ENCODE measurements around the gene SELENOO.
"Not testable (repeated sequence)": the region's sequence is repeated elsewhere in the genome, so short reads cannot be mapped to it uniquely, and the experiment has no call there.

The SELENOO gene, protein sequence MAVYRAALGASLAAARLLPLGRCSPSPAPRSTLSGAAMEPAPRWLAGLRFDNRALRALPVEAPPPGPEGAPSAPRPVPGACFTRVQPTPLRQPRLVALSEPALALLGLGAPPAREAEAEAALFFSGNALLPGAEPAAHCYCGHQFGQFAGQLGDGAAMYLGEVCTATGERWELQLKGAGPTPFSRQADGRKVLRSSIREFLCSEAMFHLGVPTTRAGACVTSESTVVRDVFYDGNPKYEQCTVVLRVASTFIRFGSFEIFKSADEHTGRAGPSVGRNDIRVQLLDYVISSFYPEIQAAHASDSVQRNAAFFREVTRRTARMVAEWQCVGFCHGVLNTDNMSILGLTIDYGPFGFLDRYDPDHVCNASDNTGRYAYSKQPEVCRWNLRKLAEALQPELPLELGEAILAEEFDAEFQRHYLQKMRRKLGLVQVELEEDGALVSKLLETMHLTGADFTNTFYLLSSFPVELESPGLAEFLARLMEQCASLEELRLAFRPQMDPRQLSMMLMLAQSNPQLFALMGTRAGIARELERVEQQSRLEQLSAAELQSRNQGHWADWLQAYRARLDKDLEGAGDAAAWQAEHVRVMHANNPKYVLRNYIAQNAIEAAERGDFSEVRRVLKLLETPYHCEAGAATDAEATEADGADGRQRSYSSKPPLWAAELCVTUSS

DNA sequence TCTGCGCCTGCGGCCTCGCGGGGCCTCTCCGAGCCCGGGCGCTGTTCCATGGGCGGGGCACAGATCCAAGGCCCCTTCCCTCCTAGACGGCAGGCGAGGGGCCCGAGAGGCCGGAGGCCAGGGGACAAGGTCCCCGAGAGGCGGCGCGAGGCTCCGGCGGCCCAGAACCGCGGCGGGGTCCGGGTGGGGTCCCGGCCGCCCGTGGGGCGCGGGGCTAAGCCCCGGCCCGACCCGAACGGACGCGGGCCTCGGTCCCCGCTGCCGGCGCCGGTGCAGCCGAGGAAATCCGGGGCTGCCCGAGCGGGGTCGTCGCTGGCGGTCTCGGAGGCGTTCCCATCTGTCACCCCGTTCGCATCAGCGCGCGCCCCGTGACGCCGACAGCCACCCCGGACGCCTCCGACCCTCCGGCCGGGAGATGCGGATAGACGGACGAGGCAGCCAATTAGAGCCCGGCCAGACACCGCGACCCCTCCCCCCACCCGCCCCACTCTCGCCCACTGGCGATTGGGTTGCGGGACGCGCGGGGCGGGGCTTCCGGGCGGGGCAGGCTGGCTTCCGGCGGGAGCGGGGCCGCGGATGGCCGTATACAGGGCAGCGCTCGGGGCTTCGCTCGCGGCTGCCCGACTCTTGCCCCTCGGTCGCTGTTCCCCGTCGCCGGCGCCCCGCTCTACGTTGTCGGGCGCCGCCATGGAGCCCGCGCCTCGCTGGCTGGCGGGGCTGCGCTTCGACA, at the start of gene SELENOO:
Gene SELENOO, plus strand, starts transcription at position 551 of the 730 bp plus-strand sequence. Its CDS starts 26 bp downstream, at position 577.
- H3K4me3 ChIP-seq (ENCODE audit: low read length) = peak within 1 kb of the TSS; percentile 85
- no peak for TF ChIP-seq ZNF274 (IDR thresholded peaks at IDR 0.05; ENCODE audit: low read depth, low read length)

DNA sequence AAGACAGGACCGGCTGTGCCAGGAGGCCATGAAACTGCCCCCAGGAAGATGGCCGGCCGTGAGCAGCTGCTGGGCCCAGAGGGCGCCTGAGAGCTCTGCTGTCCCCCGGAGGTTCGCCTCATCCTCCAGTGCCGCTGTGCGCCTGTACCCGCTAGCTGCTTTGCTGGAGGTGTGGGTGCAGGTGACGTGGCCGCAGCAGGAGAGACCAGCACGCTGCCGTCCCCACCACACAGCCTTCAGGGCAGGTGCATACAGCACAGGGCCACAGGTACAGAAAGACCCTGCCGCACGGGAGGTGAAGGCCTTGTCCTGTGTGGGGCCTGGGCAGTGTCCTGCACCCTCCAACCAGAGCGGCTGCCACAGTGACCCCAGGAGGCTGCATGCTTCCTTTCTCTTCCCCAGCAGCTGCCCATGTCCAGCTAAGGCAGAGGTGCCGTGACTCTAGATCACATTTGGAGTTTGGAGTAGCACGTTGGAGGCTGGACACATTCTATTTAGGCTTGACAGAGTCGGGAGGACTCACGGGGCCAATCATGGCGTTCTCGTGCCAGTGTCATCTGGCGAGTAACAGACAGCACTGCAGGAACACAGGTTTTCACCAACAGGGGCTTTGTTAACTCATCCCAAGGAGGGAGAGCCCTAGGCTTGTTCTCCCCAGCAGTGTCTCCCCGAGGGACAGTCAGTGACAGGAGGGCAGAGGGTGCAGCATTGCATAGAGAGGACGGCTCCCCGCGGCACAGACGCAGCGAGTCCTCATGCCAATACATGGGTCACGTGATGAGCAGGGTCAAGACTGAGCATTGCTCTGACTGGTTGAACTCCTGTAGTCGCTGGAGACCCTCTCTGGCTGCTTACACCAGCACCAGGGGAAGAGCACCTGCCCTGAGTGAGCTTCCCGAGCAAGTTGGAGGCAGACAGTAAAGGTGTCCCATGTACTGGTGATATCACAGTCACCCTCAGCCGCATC, 49.0 kb upstream of the SELENOO start:
- H3K4me3 ChIP-seq (ENCODE audit: low read length) = no peak overlapping the region
- TF ChIP-seq ZNF274 (IDR thresholded peaks at IDR 0.05; ENCODE audit: low read depth, low read length) = no peak

DNA sequence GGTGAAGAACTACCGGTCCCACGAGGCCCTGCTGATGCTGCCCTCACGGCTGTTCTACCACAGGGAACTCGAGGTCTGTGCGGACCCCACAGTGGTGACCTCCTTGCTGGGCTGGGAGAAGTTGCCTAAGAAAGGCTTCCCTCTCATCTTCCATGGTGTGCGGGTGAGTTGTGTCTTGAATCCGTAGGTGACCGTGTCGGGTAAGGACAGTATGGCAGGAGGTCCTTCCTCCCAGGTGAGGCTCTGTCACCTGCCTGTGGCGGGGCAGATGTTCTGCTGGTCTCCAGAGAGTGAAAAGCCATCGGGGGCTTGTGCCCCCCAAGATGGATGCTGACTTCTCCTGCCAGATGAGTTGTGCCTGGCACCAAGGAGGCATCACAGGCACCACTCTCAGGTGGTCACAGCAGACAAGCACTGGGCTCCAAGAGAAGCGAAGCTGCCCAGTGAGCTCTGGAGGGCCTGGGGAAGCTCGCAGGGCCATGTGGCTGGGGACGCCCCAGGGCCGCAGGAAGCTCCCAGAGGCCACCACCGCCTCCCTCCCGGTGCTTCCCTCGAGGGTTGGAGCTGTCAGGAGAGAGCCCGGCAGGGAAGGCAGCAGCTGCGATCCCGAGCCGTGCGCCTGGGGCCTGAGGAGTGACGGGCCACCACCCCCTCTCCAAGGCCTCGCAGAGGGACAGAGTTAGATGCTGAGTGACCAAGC, 47.6 kb upstream of the SELENOO start:
- H3K4me3 ChIP-seq (ENCODE audit: low read length) = no peak overlapping the region
- TF ChIP-seq ZNF274 (IDR thresholded peaks at IDR 0.05; ENCODE audit: low read depth, low read length) = no peak

DNA sequence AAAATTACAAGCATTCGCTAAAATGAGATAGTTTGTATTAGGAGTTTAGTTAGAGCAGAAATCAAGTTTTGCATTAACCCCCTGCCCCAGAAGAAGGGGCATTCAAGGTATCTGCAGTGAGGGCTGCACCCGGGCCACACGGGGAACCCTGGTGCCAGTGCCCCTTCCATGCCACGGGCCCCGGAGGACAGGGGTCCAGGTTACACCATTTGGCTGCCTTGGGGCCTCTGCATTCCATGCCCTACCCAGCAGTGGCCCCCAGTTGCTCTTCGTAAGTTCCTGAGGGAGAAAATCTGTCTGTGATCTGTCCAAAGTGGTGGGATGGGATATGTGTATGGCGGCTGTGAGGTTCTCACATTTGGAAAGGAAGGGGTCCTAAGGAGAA, 47.1 kb upstream of the SELENOO start:
- no peak overlapping the region for H3K4me3 ChIP-seq (ENCODE audit: low read length)
- no peak for TF ChIP-seq ZNF274 (IDR thresholded peaks at IDR 0.05; ENCODE audit: low read depth, low read length)

DNA sequence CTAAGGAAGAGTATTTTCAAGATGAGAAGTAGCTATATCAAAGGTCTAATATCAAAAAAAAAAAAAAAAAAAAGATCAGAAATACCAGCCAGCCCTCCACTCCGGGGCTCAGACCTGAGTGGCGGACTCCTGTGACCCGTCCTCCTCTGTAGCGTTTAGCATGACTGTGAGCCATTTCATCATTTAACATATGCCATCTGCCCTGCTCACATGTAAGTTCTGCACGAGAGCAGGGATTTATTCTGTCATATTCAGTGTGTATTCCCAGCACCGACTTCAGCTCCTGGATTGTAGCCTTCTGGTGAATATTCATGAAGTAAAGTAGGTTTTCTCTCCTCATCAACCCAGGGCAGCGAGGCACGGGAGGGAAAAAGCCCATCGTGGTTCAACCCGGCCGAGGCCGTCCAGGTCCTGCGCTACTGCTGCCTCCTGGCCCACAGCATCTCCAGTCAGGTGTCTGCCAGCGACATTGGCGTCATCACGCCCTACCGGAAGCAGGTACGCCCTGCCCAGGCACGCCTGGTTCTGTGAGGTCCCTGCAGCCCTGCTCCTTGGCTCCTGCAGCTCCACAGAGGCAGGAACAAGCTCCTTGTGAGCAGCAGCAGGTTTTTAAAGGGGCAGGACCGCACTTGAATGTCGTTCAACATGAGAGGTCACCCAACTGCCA, 43.0 kb upstream of the SELENOO start:
- no peak for TF ChIP-seq ZNF274 (IDR thresholded peaks at IDR 0.05; ENCODE audit: low read depth, low read length)

DNA sequence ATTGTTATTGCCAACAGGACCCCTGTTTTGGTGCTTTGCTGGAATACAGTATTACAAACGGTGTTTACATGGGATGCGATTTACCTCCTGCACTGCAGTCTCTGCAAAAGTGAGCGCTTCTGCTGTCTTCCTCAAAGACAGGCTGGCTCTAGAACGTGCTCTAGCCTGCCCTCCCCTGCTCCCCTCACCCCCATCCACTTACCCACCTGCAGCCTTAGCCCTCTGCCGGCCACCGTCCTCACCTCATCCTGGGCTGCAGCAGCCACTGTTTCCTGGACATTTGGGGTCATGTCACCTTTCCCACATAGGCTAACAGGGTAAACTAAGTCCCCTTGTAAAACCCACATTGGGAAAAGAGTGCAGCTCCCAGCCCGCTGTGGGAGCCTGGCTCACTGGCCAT, 39.9 kb upstream of the SELENOO start:
- H3K4me3 ChIP-seq (ENCODE audit: low read length) = no peak overlapping the region
- no peak for TF ChIP-seq ZNF274 (IDR thresholded peaks at IDR 0.05; ENCODE audit: low read depth, low read length)

More for the DNA sequence above, 43.0 kb upstream of the SELENOO start:
- H3K4me3 ChIP-seq (ENCODE audit: low read length) = no peak overlapping the region

DNA sequence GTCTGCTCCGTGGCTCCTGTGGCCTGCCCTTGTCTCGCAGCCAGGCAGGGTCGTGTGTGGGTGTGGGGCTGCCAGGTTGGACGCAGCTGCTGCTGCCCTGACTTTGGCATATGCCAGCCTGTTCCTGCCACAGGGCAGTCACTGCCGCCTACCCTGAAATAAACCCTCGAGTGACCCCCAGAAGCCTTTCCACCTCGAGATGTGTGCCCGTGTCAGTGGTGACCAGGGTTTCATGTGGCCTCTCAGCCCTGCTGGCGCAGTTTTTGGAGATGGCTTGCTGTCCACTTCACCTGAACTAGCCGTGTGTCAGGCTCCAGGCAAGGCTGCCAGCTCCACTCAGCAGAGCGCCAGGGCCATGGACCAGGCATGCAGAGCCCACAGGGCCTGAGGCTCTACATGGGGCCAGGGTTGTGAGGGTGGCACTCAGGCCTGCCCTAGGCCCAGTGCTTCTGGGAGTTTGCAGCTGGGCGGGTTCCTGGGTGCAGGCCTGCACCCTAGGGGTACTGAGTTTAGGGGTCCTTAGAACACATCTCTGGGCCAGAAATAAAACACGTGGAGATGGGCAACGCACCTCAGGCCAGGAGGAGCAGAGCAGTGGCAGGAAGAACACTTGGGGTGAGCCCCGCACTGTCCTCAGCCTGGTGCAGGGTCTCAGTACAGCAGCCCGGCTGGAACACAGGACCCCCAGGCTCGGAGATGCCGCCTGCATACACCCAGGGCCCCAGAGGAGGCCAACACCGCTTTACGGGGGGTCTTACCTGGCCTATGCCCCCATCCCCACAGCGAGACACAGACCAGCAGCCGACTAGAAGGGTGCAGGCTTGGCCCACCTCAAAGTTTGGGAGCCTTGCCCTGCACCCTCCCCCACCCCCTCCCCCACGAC, 39.1 kb upstream of the SELENOO start:
- TF ChIP-seq ZNF274 (IDR thresholded peaks at IDR 0.05; ENCODE audit: low read depth, low read length) = no peak

DNA sequence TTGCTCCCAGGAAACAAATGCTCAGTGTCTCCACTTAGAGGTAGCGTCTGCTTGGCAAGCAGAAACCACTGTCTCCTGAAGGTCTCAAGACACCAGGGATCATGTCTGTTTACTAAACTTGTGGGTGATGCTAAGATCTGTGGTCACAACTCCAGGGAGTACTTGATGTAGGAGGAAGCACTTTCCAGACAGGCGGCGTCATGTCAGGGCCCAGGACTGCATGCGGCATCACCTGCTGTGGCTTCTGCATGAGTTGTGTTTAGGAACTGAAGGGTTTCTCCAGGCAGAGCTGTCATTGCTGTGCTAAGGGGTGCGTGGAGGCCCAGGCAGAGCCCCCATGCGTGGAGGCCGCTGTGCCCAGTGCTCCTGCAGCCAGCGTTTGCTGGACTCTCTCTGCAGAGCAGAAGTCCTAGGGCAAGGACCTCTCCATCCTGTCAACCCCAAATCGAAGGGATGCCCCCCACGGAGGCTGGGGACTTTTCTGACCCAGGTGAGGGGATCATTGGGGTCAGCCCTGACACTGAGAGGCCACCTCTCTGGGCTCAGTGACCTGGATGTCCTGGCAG, 38.3 kb upstream of the SELENOO start:
- no peak for TF ChIP-seq ZNF274 (IDR thresholded peaks at IDR 0.05; ENCODE audit: low read depth, low read length)
- H3K4me3 ChIP-seq (ENCODE audit: low read length) = no peak overlapping the region

More for the DNA sequence above, 39.1 kb upstream of the SELENOO start:
- no peak overlapping the region for H3K4me3 ChIP-seq (ENCODE audit: low read length)

DNA sequence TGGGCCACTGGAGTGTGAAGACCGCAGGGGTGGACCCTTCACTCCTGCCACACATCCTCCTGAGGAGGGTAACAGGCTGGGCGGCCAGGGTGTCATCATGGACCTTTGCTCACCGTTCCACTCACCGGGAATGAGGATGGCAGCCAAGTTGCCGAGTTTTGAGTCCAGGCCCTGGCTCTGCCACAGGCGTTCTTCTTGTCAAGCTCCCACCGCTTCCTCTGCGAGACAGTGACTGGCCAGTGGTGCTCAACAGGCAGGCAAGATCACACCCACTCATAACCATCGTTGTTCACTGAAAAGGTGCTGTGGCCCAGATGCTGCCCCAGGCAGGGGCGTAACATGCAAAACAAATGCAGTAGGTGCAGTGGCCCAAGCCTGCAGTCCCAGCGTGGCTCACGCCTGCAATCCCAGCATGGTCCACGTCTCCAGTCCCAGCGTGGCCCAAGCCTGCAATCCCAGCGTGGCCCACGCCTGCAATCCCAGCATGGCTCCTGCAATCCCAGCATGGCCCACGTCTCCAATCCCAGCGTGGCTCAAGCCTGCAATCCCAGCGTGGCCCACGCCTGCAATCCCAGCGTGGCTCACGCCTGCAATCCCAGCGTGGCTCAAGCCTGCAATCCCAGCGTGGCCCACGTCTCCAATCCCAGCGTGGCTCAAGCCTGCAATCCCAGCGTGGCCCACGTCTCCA, 35.2 kb upstream of the SELENOO start:
- no peak overlapping the region for H3K4me3 ChIP-seq (ENCODE audit: low read length)
- no peak for TF ChIP-seq ZNF274 (IDR thresholded peaks at IDR 0.05; ENCODE audit: low read depth, low read length)

DNA sequence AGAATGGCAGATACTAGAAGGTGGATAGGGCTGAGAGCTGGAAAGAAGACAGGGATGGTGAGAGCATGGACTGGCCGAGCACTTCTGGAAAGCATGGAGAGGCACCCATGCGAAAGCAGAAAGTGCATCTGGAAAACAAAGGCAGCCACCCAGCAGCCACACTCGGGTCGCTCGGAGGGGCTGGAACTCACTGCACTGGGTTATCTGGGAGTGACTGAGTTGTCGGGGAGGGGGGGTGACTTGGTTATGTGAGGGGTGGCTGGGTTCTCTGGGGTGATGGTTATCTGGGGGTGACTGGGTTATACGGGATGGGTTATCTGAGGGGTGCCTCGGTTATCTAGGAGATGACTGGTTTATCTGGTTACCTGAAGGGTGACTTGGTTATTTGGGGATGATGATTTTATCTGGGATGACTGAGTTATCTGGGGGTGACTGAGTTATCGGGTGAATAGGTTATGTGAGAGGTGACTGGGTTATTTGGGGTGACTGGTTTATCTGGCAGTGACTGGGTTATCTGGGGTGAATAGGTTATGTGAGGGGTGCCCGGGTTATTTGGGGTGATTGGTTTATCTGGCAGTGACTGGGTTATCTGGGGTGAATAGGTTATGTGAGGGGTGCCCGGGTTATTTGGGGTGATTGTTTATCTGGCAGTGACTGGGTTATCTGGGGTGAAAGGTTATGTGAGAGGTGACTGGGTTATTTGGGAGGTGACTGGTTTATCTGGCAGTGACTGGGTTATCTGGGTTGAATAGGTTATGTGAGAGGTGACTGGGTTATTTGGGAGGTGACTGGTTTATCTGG, 32.9 kb upstream of the SELENOO start:
- no peak for TF ChIP-seq ZNF274 (IDR thresholded peaks at IDR 0.05; ENCODE audit: low read depth, low read length)
- no peak overlapping the region for H3K4me3 ChIP-seq (ENCODE audit: low read length)

DNA sequence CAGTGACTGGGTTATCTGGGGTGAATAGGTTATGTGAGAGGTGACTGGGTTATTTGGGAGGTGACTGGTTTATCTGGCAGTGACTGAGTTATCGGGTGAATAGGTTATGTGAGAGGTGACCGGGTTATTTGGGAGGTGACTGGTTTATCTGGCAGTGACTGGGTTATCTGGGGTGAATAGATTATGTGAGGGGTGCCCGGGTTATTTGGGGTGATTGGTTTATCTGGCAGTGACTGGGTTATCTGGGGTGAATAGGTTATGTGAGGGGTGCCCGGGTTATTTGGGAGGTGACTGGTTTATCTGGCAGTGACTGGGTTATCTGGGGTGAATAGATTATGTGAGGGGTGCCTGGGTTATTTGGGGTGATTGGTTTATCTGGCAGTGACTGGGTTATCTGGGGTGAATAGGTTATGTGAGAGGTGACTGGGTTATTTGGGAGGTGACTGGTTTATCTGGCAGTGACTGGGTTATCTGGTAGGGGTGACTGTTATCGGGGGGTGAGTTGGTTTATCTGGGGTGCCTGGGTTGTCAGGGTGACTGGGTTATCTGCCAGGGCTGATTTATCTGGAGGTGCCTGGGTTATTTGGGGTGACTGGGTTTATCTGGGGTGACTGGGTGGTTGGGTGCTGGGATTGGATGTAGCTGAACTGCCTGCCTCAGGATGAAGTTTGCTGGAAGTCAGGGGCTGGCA, 32.2 kb upstream of the SELENOO start:
- H3K4me3 ChIP-seq (ENCODE audit: low read length) = not testable (repeated sequence)
